HG02763 (cell line): ENCODE results near the gene BRD4.

Experiments
- ATAC-seq: cut with Tn5 transposase; IDR thresholded peaks from one replicate; pipeline ENCODE4 v1.9.1; 2021; ENCODE audit warnings: mild to moderate bottlenecking, moderate library complexity; ENCODE audit not compliant: unreplicated experiment

Gene BRD4

GRCh38 chr19:15197275-15197941, 134.9 kb downstream of the BRD4 start:
- ATAC-seq, result no peak

GRCh38 chr19:15196360-15197005, 135.9 kb downstream of the BRD4 start:
- ATAC-seq, result no peak

- no peak for ATAC-seq
These were observed 136.7 kb downstream of the BRD4 start for GRCh38 chr19:15195371-15196334.

GRCh38 chr19:15194938-15195337, 137.4 kb downstream of the BRD4 start:
- ATAC-seq, result no peak

- no peak for ATAC-seq
These were observed 140.4 kb downstream of the BRD4 start for GRCh38 chr19:15191982-15192381.

GRCh38 chr19:15191514-15191913, 140.8 kb downstream of the BRD4 start:
- no peak for ATAC-seq

GRCh38 chr19:15188851-15189250, 143.5 kb downstream of the BRD4 start:
- no peak for ATAC-seq

GRCh38 chr19:15187026-15188007, 145.0 kb downstream of the BRD4 start:
- ATAC-seq, result no peak
